ENCODE data around the gene PRIM1.

The PRIM1 gene

DNA sequence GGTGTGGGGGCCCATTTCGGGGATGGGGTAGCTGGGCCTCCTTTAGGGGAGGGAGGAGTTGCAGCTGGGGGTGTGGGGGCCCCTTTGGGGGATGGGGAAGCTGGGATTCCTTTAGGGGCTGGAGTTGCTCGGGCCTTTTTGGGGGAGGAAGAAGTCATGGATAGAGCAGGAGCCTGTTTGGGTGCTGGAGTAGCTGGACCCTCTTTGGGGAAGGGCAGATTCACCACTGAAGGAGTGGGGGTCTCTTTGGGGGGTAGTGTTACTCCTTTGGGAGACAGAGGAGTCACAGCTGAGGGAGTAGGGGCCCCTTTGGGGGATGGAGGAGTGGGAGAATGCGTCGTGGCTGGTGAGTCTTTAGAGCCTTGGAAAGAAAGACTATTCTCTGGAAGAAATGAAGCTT is 33.5 kb downstream of the PRIM1 start:
- H3F3A ChIP-seq (ENCODE audit: low read depth): peaks cover 2% of the 10 kb centered on the region; the same call in 1 of the 2 replicates
- TF ChIP-seq, protein P1, sequence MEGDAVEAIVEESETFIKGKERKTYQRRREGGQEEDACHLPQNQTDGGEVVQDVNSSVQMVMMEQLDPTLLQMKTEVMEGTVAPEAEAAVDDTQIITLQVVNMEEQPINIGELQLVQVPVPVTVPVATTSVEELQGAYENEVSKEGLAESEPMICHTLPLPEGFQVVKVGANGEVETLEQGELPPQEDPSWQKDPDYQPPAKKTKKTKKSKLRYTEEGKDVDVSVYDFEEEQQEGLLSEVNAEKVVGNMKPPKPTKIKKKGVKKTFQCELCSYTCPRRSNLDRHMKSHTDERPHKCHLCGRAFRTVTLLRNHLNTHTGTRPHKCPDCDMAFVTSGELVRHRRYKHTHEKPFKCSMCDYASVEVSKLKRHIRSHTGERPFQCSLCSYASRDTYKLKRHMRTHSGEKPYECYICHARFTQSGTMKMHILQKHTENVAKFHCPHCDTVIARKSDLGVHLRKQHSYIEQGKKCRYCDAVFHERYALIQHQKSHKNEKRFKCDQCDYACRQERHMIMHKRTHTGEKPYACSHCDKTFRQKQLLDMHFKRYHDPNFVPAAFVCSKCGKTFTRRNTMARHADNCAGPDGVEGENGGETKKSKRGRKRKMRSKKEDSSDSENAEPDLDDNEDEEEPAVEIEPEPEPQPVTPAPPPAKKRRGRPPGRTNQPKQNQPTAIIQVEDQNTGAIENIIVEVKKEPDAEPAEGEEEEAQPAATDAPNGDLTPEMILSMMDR (conservative IDR thresholded peaks at IDR 0.05; ENCODE audit: low read length): no peak
- no peak for TF ChIP-seq EZH2phosphoT487 (IDR thresholded peaks at IDR 0.05; ENCODE audit: borderline replicate concordance)
- no peaks in the 10 kb centered on the region for H3K9me3 ChIP-seq (ENCODE audit: insufficient read depth, low read depth, low read length)
- H3K4me3 ChIP-seq (ENCODE audit: low read length, poor library complexity, severe bottlenecking): peak overlapping the region; percentile 99
- peak overlapping the region; percentile 7 for H3K9ac ChIP-seq (ENCODE audit: low read depth, low read length, poor library complexity, severe bottlenecking)
- H3K79me2 ChIP-seq (ENCODE audit: insufficient read depth, low read length): peaks cover 93% of the 10 kb centered on the region
- no peaks in the 10 kb centered on the region for H3K27me3 ChIP-seq (ENCODE audit: insufficient read depth, low read length, poor library complexity, severe bottlenecking)
- peaks cover 94% of the 10 kb centered on the region for H4K20me1 ChIP-seq (ENCODE audit: insufficient read depth, low read length, poor library complexity, severe bottlenecking)
- peaks cover 58% of the 10 kb centered on the region for H3K4me1 ChIP-seq (ENCODE audit: insufficient read depth, low read length, poor library complexity, severe bottlenecking)
- peaks cover 64% of the 10 kb centered on the region for H3K36me3 ChIP-seq (ENCODE audit: insufficient read depth, low read length)
- no peak overlapping the region for H2AFZ ChIP-seq (ENCODE audit: low read length)
- no peaks in the 10 kb centered on the region for H3K9me2 ChIP-seq (replicated peaks; ENCODE audit: low read depth, low read length)
- peak overlapping the region; percentile 89 for H3K4me2 ChIP-seq (ENCODE audit: low read depth, low read length, poor library complexity, severe bottlenecking)

DNA sequence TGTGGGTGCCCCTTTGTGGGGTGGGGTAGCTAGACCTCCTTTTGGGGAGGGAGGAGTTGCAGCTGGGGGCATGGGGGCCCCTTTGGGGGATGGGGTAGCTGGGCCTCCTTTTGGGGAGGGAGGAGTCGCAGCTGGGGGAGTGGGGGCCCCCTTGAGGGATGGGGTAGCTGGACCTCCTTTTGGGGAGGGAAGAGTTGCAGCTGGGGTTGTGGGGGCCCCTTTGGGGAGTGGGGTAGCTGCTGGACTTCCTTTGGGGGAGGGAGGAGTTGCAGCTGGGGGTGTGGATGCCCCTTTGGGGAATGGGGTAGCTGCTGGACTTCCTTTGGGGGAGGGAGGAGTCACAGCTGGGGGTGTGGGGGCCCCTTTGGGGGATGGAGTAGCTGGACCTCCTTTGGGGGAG is 34.0 kb downstream of the PRIM1 start:
- peaks cover 53% of the 10 kb centered on the region for H3K4me1 ChIP-seq (ENCODE audit: insufficient read depth, low read length, poor library complexity, severe bottlenecking)
- no peaks in the 10 kb centered on the region for H3K9me3 ChIP-seq (ENCODE audit: insufficient read depth, low read depth, low read length)
- no peak overlapping the region for H3K4me3 ChIP-seq (ENCODE audit: low read length, poor library complexity, severe bottlenecking)
- no peaks in the 10 kb centered on the region for H3K9me2 ChIP-seq (replicated peaks; ENCODE audit: low read depth, low read length)
- H2AFZ ChIP-seq (ENCODE audit: low read length): no peak overlapping the region
- peaks cover 2% of the 10 kb centered on the region for H3F3A ChIP-seq (ENCODE audit: low read depth)
- H3K79me2 ChIP-seq (ENCODE audit: insufficient read depth, low read length): peaks cover 88% of the 10 kb centered on the region
- peaks cover 69% of the 10 kb centered on the region for H3K36me3 ChIP-seq (ENCODE audit: insufficient read depth, low read length)
- H3K4me2 ChIP-seq (ENCODE audit: low read depth, low read length, poor library complexity, severe bottlenecking): no peak overlapping the region
- H3K27me3 ChIP-seq (ENCODE audit: insufficient read depth, low read length, poor library complexity, severe bottlenecking): no peaks in the 10 kb centered on the region
- H4K20me1 ChIP-seq (ENCODE audit: insufficient read depth, low read length, poor library complexity, severe bottlenecking): peaks cover 92% of the 10 kb centered on the region
- H3K9ac ChIP-seq (ENCODE audit: low read depth, low read length, poor library complexity, severe bottlenecking): no peak overlapping the region
- TF ChIP-seq, protein P1 (conservative IDR thresholded peaks at IDR 0.05; ENCODE audit: low read length): no peak
- no peak for TF ChIP-seq EZH2phosphoT487 (IDR thresholded peaks at IDR 0.05; ENCODE audit: borderline replicate concordance)

DNA sequence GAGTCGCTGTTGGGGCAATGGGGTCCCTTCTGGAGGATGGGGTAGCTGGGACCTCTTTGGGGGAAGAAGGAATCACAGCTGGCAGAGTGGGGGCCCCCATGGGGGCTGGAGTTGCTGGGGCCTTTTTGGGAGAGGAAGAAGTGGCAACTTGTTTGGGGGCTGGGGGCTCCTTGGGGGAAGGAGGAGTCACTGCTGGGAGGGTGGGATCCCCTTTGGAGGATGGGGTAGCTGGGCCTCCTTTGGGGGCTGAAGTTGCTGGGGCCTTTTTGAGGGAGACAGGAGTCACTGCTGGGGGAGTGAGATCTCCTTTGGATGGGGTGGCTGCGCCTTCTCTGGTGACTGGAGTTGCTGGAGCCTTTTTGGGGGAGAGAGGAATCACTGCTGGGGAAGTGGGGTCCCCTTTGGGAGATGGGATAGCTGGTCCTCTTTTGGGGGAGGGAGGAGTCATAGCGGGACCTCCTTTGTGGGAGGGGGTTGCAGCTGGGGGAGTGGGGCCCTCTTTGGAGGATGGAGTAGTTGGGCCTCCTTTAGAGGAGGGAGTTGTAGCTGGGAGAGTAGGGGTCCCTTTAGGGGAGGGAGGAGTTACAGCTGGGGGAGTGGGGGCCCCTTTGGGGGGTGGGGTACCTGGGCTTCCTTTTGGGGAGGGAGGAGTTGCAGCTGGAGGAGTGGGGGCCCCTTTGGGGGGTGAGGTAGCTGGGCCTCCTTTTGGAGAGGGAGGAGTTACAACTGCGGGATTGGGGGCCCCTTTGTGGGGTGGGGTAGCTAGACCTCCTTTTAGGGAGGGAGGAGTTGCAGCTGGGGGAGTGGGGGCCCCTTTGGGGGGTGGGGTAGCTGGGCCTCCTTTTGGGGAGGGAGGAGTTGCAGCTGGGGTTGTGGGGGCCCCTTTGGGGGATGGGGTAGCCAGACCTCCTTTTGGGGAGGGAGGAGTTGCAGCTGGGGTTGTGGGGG is 34.9 kb downstream of the PRIM1 start:
- peaks cover 43% of the 10 kb centered on the region for H3K4me1 ChIP-seq (ENCODE audit: insufficient read depth, low read length, poor library complexity, severe bottlenecking)
- H3K4me2 ChIP-seq (ENCODE audit: low read depth, low read length, poor library complexity, severe bottlenecking): peak overlapping the region; percentile 25
- no peaks in the 10 kb centered on the region for H3K9me3 ChIP-seq (ENCODE audit: insufficient read depth, low read depth, low read length)
- H4K20me1 ChIP-seq (ENCODE audit: insufficient read depth, low read length, poor library complexity, severe bottlenecking): peaks cover 88% of the 10 kb centered on the region
- no peak overlapping the region for H3K4me3 ChIP-seq (ENCODE audit: low read length, poor library complexity, severe bottlenecking)
- peaks cover 79% of the 10 kb centered on the region for H3K79me2 ChIP-seq (ENCODE audit: insufficient read depth, low read length)
- TF ChIP-seq EZH2phosphoT487 (IDR thresholded peaks at IDR 0.05; ENCODE audit: borderline replicate concordance): no peak
- TF ChIP-seq, protein P1 (conservative IDR thresholded peaks at IDR 0.05; ENCODE audit: low read length): no peak
- no peak overlapping the region for H2AFZ ChIP-seq (ENCODE audit: low read length)
- H3K27me3 ChIP-seq (ENCODE audit: insufficient read depth, low read length, poor library complexity, severe bottlenecking): no peaks in the 10 kb centered on the region
- peaks cover 77% of the 10 kb centered on the region for H3K36me3 ChIP-seq (ENCODE audit: insufficient read depth, low read length)
- no peak overlapping the region for H3K9ac ChIP-seq (ENCODE audit: low read depth, low read length, poor library complexity, severe bottlenecking)
- H3K9me2 ChIP-seq (replicated peaks; ENCODE audit: low read depth, low read length): no peaks in the 10 kb centered on the region
- peaks cover 2% of the 10 kb centered on the region for H3F3A ChIP-seq (ENCODE audit: low read depth)
